Prostate gland (tissue), 2 donors: ENCODE data around the gene LIMCH1. TPM values are rescaled to one million over a fixed set of nuclear protein-coding genes. Genes with fewer than 3 reads are reported as not detected.
A peak's percentile ranks its signal among the peaks of the same experiment; 100 is the strongest.

ENCODE experiments used
- DNase-seq: peaks from one replicate; pipeline ENCODE4 v3.0.0-alpha.2; 2019; ENCODE audit warnings: low spot score
- H3K27ac ChIP-seq, 2 donors: fragments of 200-600 bp; sonication (generic); 2 replicates each; pipeline ENCODE4 v1.5.1; 2017 to 2019
- H3K27me3 ChIP-seq: fragments of 200-600 bp; sonication (generic); replicated peaks from 2 replicates; pipeline ENCODE4 v1.5.1; 2019; ENCODE audit not compliant: insufficient read depth
- H3K36me3 ChIP-seq, 2 donors: fragments of 200-600 bp; sonication (generic); 1 replicate in 1 of 2; 2 replicates in 1 of 2; pipeline versions ENCODE4 v1.5.1 to v1.8.1; 2017 to 2019
- H3K4me1 ChIP-seq: fragments of 200-600 bp; sonication (generic); replicated peaks from 2 replicates; pipeline ENCODE4 v1.5.1; 2019
- H3K4me3 ChIP-seq, 2 donors: fragments of 200-600 bp; sonication (generic); 2 replicates each; pipeline ENCODE4 v1.5.1; 2017 to 2019
- H3K9me3 ChIP-seq: fragments of 200-600 bp; sonication (generic); 2 replicates; pipeline ENCODE4 v1.5.1; 2017
- CTCF ChIP-seq, 4 experiments: fragments of 200-600 bp in 2 of 4; fragments of 450-650 bp in 2 of 4; sonication (generic) in 2 of 4; IDR thresholded peaks; 1 replicate in 3 of 4; 2 replicates in 1 of 4; pipeline ENCODE4 v1.5.1; 2016 to 2019; ENCODE audit warnings: antibody characterized with exemption in 4 of 4, mild to moderate bottlenecking in 2 of 4, moderate library complexity in 2 of 4
- POLR2A ChIP-seq: fragments of 450-650 bp; IDR thresholded peaks from one replicate; pipeline ENCODE4 v1.6.1; 2016; ENCODE audit warnings: antibody characterized with exemption, mild to moderate bottlenecking
- POLR2AphosphoS5 ChIP-seq: sonication (generic); formaldehyde crosslinking; IDR thresholded peaks from one replicate; pipeline ENCODE4 v1.6.1; 2017; ENCODE audit warnings: antibody characterized with exemption
- WGBS: methylation state at CpG from one replicate; pipeline ENCODE4 v1.1.5; 2018; 5-methylcytosine and 5-hydroxymethylcytosine counted together
- intact Hi-C: fragments of 100-400 bp; cut with DNase I; formaldehyde crosslinking; loops from one replicate; pipeline ENCODE4 v1.14.2; 2022
- total RNA-seq, 2 donors: library from RNA; depleted of rRNA; stranded (reverse); fragments of >200 nt; gene quantifications; one replicate each; pipeline ENCODE4 v1.1.0, GENCODE V29; 2016

The LIMCH1 gene
- total RNA-seq, 2 donors from 2014 or later, result 62.8 to 102 TPM

- 57% methylated on average over 1 of the region's 1 CpG for WGBS
- DNase-seq, result no peak
- intact Hi-C loops, result no loop called here
- Histone ChIP-seq H3K27ac (no peak overlapping the region), H3K27me3 (no peaks in the 10 kb centered on the region), H3K9me3 (no peaks in the 10 kb centered on the region), H3K4me1 (no peaks in the 10 kb centered on the region), H3K4me3 (no peak overlapping the region), H3K36me3 (no peaks in the 10 kb centered on the region)
- TF ChIP-seq POLR2AphosphoS5 (peak; percentile 57), CTCF (IDR thresholded peaks at IDR 0.05) (no peak)
Measured at GRCh38 chr4:41713768-41714167, 175.8 kb downstream of the LIMCH1 start.

- Histone ChIP-seq H3K27me3 (no peaks in the 10 kb centered on the region), H3K27ac (no peak overlapping the region), H3K9me3 (no peaks in the 10 kb centered on the region), H3K4me3 (no peak overlapping the region), H3K4me1 (no peaks in the 10 kb centered on the region), H3K36me3 (no peaks in the 10 kb centered on the region)
- TF ChIP-seq POLR2AphosphoS5 (no peak), CTCF (IDR thresholded peaks at IDR 0.05) (no peak), POLR2A (no peak)
- 86% methylated on average over 6 of the region's 6 CpGs for WGBS
- DNase-seq, result no peak
- intact Hi-C loops, result no loop called here
Measured at GRCh38 chr4:41714364-41715000, 176.5 kb downstream of the LIMCH1 start.

- Histone ChIP-seq H3K27ac (no peak overlapping the region), H3K4me1 (no peaks in the 10 kb centered on the region), H3K36me3 (no peaks in the 10 kb centered on the region), H3K4me3 (no peak overlapping the region), H3K9me3 (no peaks in the 10 kb centered on the region), H3K27me3 (no peaks in the 10 kb centered on the region)
- DNase-seq, result no peak
- WGBS, result 46% methylated on average over 1 of the region's 1 CpG
- TF ChIP-seq POLR2AphosphoS5 (no peak), CTCF (IDR thresholded peaks at IDR 0.05) (no peak)
- intact Hi-C loops, result no loop called here
Measured at GRCh38 chr4:41715155-41715554, 177.2 kb downstream of the LIMCH1 start.

- Histone ChIP-seq H3K4me3 (no peak overlapping the region), H3K4me1 (no peaks in the 10 kb centered on the region), H3K9me3 (no peaks in the 10 kb centered on the region), H3K27ac (no peak overlapping the region), H3K27me3 (no peaks in the 10 kb centered on the region), H3K36me3 (no peaks in the 10 kb centered on the region)
- no peak for TF ChIP-seq CTCF (IDR thresholded peaks at IDR 0.05)
- no peak for TF ChIP-seq POLR2AphosphoS5
- no peak for TF ChIP-seq POLR2A
- no peak for DNase-seq
- intact Hi-C loops, result no loop called here
Measured at GRCh38 chr4:41718907-41719306, 180.9 kb downstream of the LIMCH1 start.

- H3K27me3 ChIP-seq, result no peaks in the 10 kb centered on the region
- H3K4me3 ChIP-seq, result no peak overlapping the region
- no peaks in the 10 kb centered on the region for H3K36me3 ChIP-seq
- H3K27ac ChIP-seq, result no peak overlapping the region
- no peaks in the 10 kb centered on the region for H3K4me1 ChIP-seq
- no peak for DNase-seq
- H3K9me3 ChIP-seq, result no peaks in the 10 kb centered on the region
- TF ChIP-seq POLR2AphosphoS5 (no peak), POLR2A (no peak), CTCF (IDR thresholded peaks at IDR 0.05) (no peak)
- WGBS, result 85% methylated on average over 2 of the region's 2 CpGs
- intact Hi-C loops, result no loop called here
Measured at GRCh38 chr4:41719417-41719816, 181.5 kb downstream of the LIMCH1 start.
